ENCODE data around the gene DTD1.

DNA sequence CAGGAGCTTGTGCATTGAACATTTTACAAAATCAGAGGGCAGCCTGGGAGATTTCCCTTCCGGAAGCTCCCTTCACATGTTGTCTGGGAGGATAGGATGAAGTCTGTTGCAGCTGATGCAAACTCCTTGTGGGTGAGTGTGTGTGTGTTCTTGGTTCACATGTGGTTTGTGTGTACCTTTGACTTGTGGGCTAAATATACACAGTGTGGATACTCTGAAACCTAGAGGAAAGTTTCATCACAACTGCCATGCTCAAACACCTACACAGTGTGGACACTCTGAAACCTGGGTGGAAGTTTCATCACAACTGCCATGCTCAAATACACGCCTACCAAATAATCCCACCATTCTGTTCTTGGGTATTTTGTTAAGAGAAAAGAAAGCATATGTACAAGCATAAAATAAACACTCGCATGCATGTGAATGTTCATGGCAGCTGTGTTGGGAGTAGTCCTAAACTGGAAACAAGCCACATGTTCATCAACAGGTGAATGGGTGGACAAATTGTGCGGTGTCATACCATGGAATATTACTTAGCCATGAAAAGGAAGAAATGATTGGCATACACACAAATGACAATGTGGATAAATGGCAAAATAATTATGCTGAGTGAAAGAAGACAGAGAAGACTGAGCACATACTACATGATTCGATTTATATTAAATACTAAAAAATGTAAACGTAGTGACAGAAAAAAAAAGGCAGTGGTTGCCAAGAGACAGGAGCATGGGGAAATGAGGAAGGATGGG lies 227.5 kb downstream of the DTD1 start:
- TF ChIP-seq, protein P1, sequence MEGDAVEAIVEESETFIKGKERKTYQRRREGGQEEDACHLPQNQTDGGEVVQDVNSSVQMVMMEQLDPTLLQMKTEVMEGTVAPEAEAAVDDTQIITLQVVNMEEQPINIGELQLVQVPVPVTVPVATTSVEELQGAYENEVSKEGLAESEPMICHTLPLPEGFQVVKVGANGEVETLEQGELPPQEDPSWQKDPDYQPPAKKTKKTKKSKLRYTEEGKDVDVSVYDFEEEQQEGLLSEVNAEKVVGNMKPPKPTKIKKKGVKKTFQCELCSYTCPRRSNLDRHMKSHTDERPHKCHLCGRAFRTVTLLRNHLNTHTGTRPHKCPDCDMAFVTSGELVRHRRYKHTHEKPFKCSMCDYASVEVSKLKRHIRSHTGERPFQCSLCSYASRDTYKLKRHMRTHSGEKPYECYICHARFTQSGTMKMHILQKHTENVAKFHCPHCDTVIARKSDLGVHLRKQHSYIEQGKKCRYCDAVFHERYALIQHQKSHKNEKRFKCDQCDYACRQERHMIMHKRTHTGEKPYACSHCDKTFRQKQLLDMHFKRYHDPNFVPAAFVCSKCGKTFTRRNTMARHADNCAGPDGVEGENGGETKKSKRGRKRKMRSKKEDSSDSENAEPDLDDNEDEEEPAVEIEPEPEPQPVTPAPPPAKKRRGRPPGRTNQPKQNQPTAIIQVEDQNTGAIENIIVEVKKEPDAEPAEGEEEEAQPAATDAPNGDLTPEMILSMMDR (IDR thresholded peaks at IDR 0.05; ENCODE audit: borderline replicate concordance, extremely low read depth, low read length, poor library complexity, severe bottlenecking), result no peak
- TF ChIP-seq EZH2 (IDR thresholded peaks at IDR 0.05; ENCODE audit: borderline replicate concordance, low read depth, low read length, severe bottlenecking), result no peak
